Fibroblast of the aortic adventitia (primary cell): ENCODE data around the gene PSMG4. TPM values are rescaled to one million over a fixed set of nuclear protein-coding genes. Genes with fewer than 3 reads are reported as not detected.

Experiments
- DNase-seq: peaks from one replicate; pipeline ENCODE4 v3.0.0-alpha.2; 2010; ENCODE audit warnings: low read depth
- H3K4me3 ChIP-seq: 2 replicates; pipeline ENCODE4 v1.5.1; 2011; ENCODE audit warnings: low read depth, mild to moderate bottlenecking, control low read depth, low read length, moderate library complexity
- total RNA-seq: library from RNA; depleted of rRNA; stranded (reverse); fragments of >200 nt; gene quantifications from 2 replicates; pipeline ENCODE4 v1.2.3, GENCODE V29; 2012; ENCODE audit warnings: low replicate concordance
- TF ChIP-seq, protein P1 (sequence below): IDR thresholded peaks from 2 replicates; pipeline ENCODE4 v1.5.1; 2011; ENCODE audit warnings: mild to moderate bottlenecking, low read length, control low read depth, inconsistent platforms; ENCODE audit not compliant: insufficient read depth

PSMG4 gene
- total RNA-seq, 1 donor, result 15.4 TPM

DNA sequence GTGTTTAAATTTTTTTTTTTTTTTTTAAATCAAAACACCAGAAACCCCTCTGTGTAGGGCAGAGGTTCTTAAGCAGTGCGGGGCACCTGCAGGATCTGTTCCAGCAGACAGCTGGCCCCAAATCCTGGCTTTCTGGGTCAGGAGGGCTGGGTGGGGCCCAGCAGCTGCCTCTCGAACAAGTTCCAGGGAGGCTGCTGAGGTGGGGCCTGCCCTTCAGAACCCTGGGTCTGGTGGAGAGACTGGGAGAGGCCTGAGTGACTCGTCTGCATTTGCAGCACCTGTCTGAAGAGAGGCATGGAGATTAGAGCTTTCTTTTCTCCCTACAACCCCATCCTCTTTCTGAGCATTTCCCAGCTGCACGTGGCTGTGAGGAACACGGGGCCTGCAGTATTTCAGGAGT is 8.4 kb downstream of the PSMG4 start:
- no peak for DNase-seq
- no peak overlapping the region for H3K4me3 ChIP-seq
- TF ChIP-seq, protein P1, sequence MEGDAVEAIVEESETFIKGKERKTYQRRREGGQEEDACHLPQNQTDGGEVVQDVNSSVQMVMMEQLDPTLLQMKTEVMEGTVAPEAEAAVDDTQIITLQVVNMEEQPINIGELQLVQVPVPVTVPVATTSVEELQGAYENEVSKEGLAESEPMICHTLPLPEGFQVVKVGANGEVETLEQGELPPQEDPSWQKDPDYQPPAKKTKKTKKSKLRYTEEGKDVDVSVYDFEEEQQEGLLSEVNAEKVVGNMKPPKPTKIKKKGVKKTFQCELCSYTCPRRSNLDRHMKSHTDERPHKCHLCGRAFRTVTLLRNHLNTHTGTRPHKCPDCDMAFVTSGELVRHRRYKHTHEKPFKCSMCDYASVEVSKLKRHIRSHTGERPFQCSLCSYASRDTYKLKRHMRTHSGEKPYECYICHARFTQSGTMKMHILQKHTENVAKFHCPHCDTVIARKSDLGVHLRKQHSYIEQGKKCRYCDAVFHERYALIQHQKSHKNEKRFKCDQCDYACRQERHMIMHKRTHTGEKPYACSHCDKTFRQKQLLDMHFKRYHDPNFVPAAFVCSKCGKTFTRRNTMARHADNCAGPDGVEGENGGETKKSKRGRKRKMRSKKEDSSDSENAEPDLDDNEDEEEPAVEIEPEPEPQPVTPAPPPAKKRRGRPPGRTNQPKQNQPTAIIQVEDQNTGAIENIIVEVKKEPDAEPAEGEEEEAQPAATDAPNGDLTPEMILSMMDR, result no peak

DNA sequence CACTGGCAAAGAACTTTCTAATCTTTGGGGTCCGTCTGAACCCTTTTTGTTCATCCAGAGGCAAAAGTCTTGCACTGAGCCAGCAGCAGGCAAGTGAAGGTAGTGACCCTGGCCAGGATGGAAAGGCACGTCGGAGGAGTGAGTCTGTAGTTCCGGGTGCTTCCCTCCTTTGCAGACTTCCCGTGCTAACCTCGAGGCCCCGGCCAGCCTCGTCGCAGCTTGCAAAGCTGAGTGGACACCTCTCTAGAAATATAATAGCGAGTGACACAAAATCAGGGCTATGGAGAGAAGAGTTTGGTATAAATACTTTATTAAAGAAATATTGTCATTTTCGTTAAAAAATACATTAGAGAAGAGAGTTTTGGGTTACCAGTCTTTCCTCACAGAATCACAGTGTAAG is 9.9 kb downstream of the PSMG4 start:
- TF ChIP-seq, protein P1, result no peak
- no peak overlapping the region for H3K4me3 ChIP-seq
- DNase-seq, result no peak

DNA sequence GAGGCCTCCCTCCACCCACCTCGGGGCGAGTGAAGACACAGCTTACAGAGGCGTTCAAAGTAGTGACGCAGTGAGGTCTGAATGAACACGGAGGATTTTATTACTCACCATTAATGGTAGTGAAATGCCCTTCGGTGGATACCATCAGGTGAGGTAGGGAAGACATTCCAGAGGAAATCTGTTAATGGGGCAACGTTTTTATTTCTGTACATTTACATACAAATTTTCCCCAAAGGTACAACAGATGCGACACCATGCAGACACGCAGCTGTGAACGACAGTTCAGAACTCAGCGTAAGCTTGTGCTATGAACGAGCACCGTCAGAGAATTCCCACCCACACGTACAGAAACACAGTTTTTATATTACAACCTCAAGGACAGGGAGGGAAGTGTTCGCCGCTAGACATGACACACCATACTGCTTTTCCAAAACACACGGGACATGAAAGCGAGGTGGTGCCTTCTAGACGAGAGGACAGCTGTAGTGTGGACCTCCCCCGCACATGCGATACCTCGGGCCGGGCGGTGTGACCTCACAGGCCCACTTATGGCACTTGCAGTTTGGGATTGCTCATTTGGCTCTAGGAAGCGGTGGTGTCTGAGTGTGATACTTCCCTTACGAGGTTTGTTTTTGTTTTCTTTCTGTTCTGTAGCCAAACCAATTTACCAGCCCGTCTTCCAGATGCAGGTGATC is 10.7 kb downstream of the PSMG4 start:
- no peak overlapping the region for H3K4me3 ChIP-seq
- no peak for DNase-seq
- TF ChIP-seq, protein P1, result no peak

DNA sequence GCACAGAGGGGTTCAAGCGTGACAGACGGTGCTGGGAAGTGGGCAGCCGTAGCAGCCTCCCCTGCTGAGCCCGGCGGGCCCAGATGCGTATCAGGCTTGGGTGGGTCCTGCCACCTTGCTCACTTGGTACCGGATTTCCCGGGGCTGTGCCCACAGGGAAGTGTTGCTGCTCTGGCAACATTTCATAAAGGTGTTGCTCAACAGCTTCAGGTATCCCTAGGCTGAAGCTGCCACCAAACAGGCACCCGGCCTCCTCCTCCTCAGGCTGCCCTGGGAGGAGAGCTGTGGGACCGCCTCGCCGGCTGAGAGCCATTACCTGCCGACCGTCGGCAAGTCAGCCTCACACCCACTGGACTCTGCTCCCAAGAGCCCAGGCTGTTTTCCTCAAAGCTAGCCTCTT is 11.5 kb downstream of the PSMG4 start:
- no peak for DNase-seq
- TF ChIP-seq, protein P1, result no peak
- no peak overlapping the region for H3K4me3 ChIP-seq

DNA sequence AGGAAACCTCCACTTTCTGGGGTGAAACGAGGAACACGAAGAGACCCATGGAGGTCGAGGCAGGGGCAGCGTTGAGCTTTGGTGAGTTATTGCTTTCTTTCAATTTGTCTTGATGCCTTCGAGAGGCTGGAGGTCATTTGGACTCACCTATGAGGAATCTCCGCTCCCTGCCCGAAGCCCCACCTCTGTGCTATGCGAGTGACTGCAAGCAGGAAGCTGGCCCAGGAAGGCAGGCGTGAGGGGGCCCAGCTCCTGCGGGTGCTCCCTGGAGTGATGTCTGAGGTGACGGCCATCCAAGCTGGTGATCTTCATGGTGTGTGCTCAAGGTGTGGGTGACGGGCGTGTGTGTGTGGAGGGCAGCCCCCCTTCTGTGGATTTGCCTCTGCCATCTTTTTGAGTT is 13.0 kb downstream of the PSMG4 start:
- H3K4me3 ChIP-seq, result no peak overlapping the region
- DNase-seq, result no peak
- TF ChIP-seq, protein P1, result no peak

DNA sequence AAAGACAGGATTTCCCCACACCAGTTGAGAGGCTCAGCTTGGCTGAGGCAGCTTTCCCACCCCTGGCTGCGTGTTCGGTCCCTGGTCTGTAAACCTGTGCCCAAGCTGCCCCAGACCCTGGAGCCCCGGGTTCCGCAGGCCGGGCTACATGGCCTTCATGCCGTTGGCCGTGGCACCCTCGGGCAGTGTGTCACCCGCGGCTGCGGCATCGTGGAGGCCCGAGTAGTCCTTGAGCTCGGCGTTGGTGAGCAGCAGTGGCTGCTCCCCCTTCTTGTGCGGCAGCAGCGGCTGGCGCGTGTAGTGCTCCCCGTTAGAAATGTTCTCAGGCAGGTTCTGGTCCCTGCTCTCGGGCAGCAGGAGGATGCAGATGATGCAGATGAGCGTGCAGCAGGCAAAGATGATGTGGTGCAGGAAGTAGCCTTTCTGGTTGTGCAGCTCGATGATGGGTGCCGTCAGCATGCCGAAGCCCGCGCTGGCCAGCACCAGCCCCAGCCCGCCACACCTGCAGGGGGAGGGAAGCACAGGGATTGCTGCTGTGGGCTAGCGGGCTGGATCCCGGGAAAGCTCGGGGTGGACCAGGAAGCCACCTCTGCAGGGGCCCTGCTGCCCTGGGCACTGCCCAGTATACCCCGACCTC is 14.3 kb downstream of the PSMG4 start:
- DNase-seq, result no peak
- H3K4me3 ChIP-seq, result no peak overlapping the region
- TF ChIP-seq, protein P1, result no peak
